Muscle layer of colon (tissue), 2 donors: ENCODE results near the gene GLRA3.

ENCODE experiments used
- H3K27ac ChIP-seq: one replicate; pipeline ENCODE4 v1.7.0; 2013; ENCODE audit warnings: low read depth, mild to moderate bottlenecking, low read length, moderate library complexity
- H3K27me3 ChIP-seq, 2 donors: one replicate each; pipeline ENCODE4 v1.7.0; 2013; ENCODE audit warnings: low read length in 2 of 2, mild to moderate bottlenecking in 2 of 2; ENCODE audit not compliant: insufficient read depth in 2 of 2, control insufficient read depth in 1 of 2
- H3K36me3 ChIP-seq: one replicate; pipeline ENCODE4 v1.7.0; 2013; ENCODE audit warnings: mild to moderate bottlenecking, low read length; ENCODE audit not compliant: insufficient read depth
- H3K4me1 ChIP-seq: one replicate; pipeline ENCODE4 v1.7.0; 2013; ENCODE audit warnings: mild to moderate bottlenecking, low read length; ENCODE audit not compliant: insufficient read depth
- H3K4me3 ChIP-seq, 2 donors: one replicate each; pipeline ENCODE4 v1.7.0; 2013; ENCODE audit warnings: low read length in 2 of 2, low read depth in 1 of 2, mild to moderate bottlenecking in 1 of 2, moderate library complexity in 1 of 2
- H3K9ac ChIP-seq: one replicate; pipeline ENCODE4 v1.7.0; 2013; ENCODE audit warnings: low read length
- H3K9me3 ChIP-seq: one replicate; pipeline ENCODE4 v1.7.0; 2013; ENCODE audit warnings: mild to moderate bottlenecking, low read length
- donor health status: abdominal sarcoma.
- donor health status: Adenocarcinoma of cecum.

GLRA3 gene

GRCh38 chr4:174856926-174857800 is 28.1 kb upstream of the GLRA3 start:
- Histone ChIP-seq H3K9ac (no peak overlapping the region), H3K27ac (no peak overlapping the region), H3K4me3 (no peak overlapping the region), H3K4me1 (no peaks in the 10 kb centered on the region), H3K9me3 (no peaks in the 10 kb centered on the region), H3K27me3 (no peaks in the 10 kb centered on the region), H3K36me3 (no peaks in the 10 kb centered on the region)

DNA sequence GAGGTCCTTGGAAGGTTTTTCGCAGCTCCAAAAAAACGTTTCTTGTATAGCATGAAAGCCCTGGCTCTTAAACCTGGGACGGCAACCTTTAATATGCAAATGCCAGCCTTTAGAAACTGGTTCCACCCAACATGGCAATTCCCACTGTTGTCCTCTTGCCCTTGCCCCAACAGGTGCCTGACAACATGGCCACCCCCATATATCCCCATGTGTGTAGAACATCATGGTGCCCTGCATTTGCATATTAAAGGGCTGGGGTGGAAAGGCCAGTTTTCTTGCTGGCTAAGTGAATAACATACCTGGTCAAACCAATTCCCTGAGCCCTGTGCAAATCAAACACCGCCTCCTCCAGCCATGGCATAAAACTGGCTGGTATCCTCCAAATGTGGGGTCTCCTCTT is 26.0 kb upstream of the GLRA3 start:
- Histone ChIP-seq H3K36me3 (no peaks in the 10 kb centered on the region), H3K27me3 (no peaks in the 10 kb centered on the region), H3K27ac (no peak overlapping the region), H3K9me3 (no peaks in the 10 kb centered on the region), H3K4me3 (no peak overlapping the region), H3K4me1 (no peaks in the 10 kb centered on the region), H3K9ac (no peak overlapping the region)

DNA sequence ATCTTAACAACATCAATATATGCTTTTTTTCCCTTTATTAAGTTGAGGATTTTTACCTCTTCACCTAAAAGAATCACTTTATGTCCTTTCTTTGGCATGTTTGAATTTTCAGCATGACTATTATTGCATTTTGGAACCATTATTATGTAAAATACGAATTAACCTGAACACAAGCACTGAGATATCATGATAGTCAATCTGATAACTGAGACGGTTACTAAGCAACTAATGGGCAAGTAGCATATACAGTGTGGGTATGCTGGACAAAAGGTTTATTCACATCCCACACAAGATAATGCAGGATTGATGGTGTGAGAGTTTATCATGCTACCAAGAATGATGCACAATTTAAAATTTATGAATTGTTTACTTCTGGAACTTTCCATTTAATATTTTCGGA is 24.6 kb upstream of the GLRA3 start:
- Histone ChIP-seq H3K4me3 (no peak overlapping the region), H3K9ac (no peak overlapping the region), H3K9me3 (no peaks in the 10 kb centered on the region), H3K27ac (no peak overlapping the region), H3K27me3 (no peaks in the 10 kb centered on the region), H3K4me1 (no peaks in the 10 kb centered on the region), H3K36me3 (no peaks in the 10 kb centered on the region)

- no peaks in the 10 kb centered on the region for H3K36me3 ChIP-seq
Observed at GRCh38 chr4:174848596-174848995, 19.5 kb upstream of the GLRA3 start.

GRCh38 chr4:174847801-174848427 is 18.9 kb upstream of the GLRA3 start:
- Histone ChIP-seq H3K4me3 (no peak overlapping the region), H3K27ac (no peak overlapping the region), H3K27me3 (no peaks in the 10 kb centered on the region), H3K9ac (no peak overlapping the region), H3K36me3 (no peaks in the 10 kb centered on the region), H3K4me1 (no peaks in the 10 kb centered on the region), H3K9me3 (no peaks in the 10 kb centered on the region)

More at GRCh38 chr4:174848596-174848995, 19.5 kb upstream of the GLRA3 start:
- Histone ChIP-seq H3K9ac (no peak overlapping the region), H3K27me3 (no peaks in the 10 kb centered on the region), H3K27ac (no peak overlapping the region), H3K4me3 (no peak overlapping the region), H3K9me3 (no peaks in the 10 kb centered on the region), H3K4me1 (no peaks in the 10 kb centered on the region)

DNA sequence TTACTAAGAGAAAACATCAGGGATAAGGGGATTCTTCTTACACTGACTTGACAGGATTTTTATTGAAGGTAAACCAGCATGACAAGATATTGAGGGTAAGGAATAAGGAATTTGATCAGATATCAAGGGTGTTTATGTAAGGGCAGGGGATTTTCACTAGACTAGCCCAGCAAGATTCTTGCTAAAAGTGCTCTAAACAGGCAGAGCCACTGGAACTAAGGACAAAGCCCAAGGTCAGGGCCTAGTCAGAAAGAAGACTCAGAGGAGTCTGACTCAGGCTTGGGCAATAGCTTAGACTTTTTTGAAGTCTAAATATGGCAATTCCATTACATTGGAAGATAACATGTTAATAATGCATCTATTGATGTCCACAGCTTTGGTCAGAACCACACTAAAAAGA is 6.5 kb upstream of the GLRA3 start:
- Histone ChIP-seq H3K4me1 (no peaks in the 10 kb centered on the region), H3K27me3 (no peaks in the 10 kb centered on the region), H3K27ac (no peak overlapping the region), H3K36me3 (no peaks in the 10 kb centered on the region), H3K4me3 (no peak overlapping the region), H3K9me3 (no peaks in the 10 kb centered on the region), H3K9ac (no peak overlapping the region)

DNA sequence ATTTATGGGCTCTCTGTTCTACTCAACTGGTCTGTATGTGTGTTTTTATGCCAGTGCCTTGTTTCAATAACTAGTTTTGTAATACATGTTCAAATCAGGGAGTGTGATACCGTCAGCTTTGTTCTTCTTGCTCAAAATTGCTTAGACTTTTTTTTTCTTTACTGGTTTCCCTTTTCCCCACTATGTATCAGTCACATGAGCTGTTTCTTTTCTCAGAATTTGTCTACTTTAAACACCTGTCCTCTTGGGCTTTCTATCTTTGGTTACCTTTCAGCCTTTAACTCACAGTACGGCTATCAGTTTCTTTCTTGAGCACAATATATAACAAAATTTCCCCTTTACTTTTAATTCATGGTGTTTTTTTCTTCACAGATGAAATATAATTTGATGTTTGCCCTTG is 5.4 kb upstream of the GLRA3 start:
- H3K4me1 ChIP-seq: peaks cover under 1% of the 10 kb centered on the region
- no peaks in the 10 kb centered on the region for H3K27me3 ChIP-seq
- no peaks in the 10 kb centered on the region for H3K9me3 ChIP-seq
- H3K36me3 ChIP-seq: no peaks in the 10 kb centered on the region
- H3K27ac ChIP-seq: no peak overlapping the region
- no peak overlapping the region for H3K9ac ChIP-seq
- no peak overlapping the region for H3K4me3 ChIP-seq

GRCh38 chr4:174826660-174827059 is 2.4 kb downstream of the GLRA3 start:
- Histone ChIP-seq H3K4me3 (no peak overlapping the region), H3K36me3 (no peaks in the 10 kb centered on the region), H3K9ac (no peak overlapping the region), H3K9me3 (no peaks in the 10 kb centered on the region), H3K4me1 (peaks cover 6% of the 10 kb centered on the region), H3K27me3 (no peaks in the 10 kb centered on the region), H3K27ac (no peak overlapping the region)

- no peaks in the 10 kb centered on the region for H3K9me3 ChIP-seq
- no peaks in the 10 kb centered on the region for H3K27me3 ChIP-seq
- H3K36me3 ChIP-seq: no peaks in the 10 kb centered on the region
- no peak overlapping the region for H3K27ac ChIP-seq
- H3K9ac ChIP-seq: no peak overlapping the region
- peaks cover 4% of the 10 kb centered on the region for H3K4me1 ChIP-seq
- no peak overlapping the region for H3K4me3 ChIP-seq
Observed at GRCh38 chr4:174815282-174815681, 13.8 kb downstream of the GLRA3 start.

GRCh38 chr4:174813292-174813691 is 15.8 kb downstream of the GLRA3 start:
- H3K36me3 ChIP-seq: no peaks in the 10 kb centered on the region
- peaks cover 4% of the 10 kb centered on the region for H3K4me1 ChIP-seq
- no peak overlapping the region for H3K9ac ChIP-seq
- H3K27ac ChIP-seq: no peak overlapping the region
- H3K4me3 ChIP-seq: no peak overlapping the region
- H3K9me3 ChIP-seq: no peaks in the 10 kb centered on the region
- H3K27me3 ChIP-seq: no peaks in the 10 kb centered on the region

DNA sequence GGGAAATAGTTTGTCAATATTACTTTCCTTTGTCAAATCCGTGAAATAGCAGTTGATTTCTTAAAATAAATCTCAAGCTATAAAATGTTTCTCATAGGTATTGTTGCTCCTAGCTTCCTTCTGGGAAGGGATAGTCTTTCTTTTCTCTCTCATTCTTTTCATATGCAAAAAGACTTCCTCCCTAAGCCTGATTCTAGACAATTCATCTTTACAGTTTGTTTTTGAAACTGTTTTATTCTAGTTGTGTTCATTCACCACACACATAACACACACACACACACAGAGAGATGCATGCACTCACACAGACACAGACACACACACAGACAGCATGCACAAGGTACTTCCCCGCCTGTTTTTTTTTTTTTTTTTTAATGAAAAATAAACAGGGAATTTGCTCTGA is 18.2 kb downstream of the GLRA3 start:
- Histone ChIP-seq H3K4me1 (no peaks in the 10 kb centered on the region), H3K9ac (no peak overlapping the region), H3K27ac (no peak overlapping the region), H3K27me3 (no peaks in the 10 kb centered on the region), H3K4me3 (no peak overlapping the region), H3K36me3 (no peaks in the 10 kb centered on the region), H3K9me3 (no peaks in the 10 kb centered on the region)

DNA sequence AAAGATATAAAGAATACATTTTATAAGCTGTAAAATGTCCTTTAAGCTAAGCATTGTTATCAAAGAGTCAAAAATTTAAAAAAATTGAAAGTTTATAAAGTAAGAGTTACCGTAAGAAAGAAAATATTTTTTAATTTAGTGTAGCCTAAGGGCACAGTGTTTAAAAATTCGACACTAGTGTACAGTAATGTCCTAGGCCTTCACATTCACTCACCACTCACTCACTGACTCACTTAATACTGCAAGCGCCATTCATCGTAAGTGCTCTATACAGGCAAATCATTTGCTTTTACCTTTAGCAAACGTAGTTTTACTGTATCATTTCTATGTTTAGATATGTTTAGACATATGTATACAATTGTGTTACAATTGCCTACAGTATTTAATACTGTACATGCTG is 20.2 kb downstream of the GLRA3 start:
- H3K27ac ChIP-seq: no peak overlapping the region

More for the DNA sequence above, 20.2 kb downstream of the GLRA3 start:
- H3K9me3 ChIP-seq: no peaks in the 10 kb centered on the region
- no peak overlapping the region for H3K9ac ChIP-seq
- no peak overlapping the region for H3K4me3 ChIP-seq
- H3K27me3 ChIP-seq: no peaks in the 10 kb centered on the region
- H3K36me3 ChIP-seq: no peaks in the 10 kb centered on the region
- H3K4me1 ChIP-seq: no peaks in the 10 kb centered on the region
